BE2C (cell line): ENCODE measurements around the gene ST14.

Source experiments
- DNase-seq: peaks from one replicate; pipeline ENCODE4 v3.0.0-alpha.2; 2020
- H3K27me3 ChIP-seq: fragments of 250-450 bp; sonication (Bioruptor Pico); 2 replicates; pipeline ENCODE4 v1.5.1; 2020; ENCODE audit warnings: mild to moderate bottlenecking
- H3K36me3 ChIP-seq: fragments of 250-450 bp; sonication (Bioruptor Pico); 2 replicates; pipeline ENCODE4 v1.5.1; 2020; ENCODE audit warnings: mild to moderate bottlenecking
- H3K4me1 ChIP-seq: fragments of 250-450 bp; sonication (Bioruptor Pico); 2 replicates; pipeline ENCODE4 v1.5.1; 2020
- H3K4me3 ChIP-seq: 2 replicates; pipeline ENCODE4 v1.5.1; 2011; ENCODE audit warnings: low read depth, low read length
- H3K9me3 ChIP-seq: fragments of 250-450 bp; sonication (Bioruptor Pico); 2 replicates; pipeline ENCODE4 v1.5.1; 2020
- CTCF ChIP-seq: IDR thresholded peaks from 2 replicates; pipeline ENCODE4 v1.5.1; 2012; ENCODE audit warnings: mild to moderate bottlenecking, low read depth, low read length

Gene ST14

GRCh38 chr11:130209128-130209932 is 49.7 kb downstream of the ST14 start:
- H3K27me3 ChIP-seq = peaks cover 22% of the 10 kb centered on the region
- TF ChIP-seq CTCF = no peak
- no peaks in the 10 kb centered on the region for H3K36me3 ChIP-seq
- peak; percentile 47 for DNase-seq
- H3K4me3 ChIP-seq = no peak overlapping the region
- no peaks in the 10 kb centered on the region for H3K4me1 ChIP-seq
- H3K9me3 ChIP-seq = no peaks in the 10 kb centered on the region

GRCh38 chr11:130209954-130210854 is 50.6 kb downstream of the ST14 start:
- Histone ChIP-seq H3K9me3 (no peaks in the 10 kb centered on the region), H3K4me3 (no peak overlapping the region), H3K27me3 (peaks cover 22% of the 10 kb centered on the region), H3K36me3 (no peaks in the 10 kb centered on the region), H3K4me1 (no peaks in the 10 kb centered on the region)
- no peak for DNase-seq
- TF ChIP-seq CTCF = no peak

- TF ChIP-seq CTCF = no peak
- H3K9me3 ChIP-seq = no peaks in the 10 kb centered on the region
- no peak for DNase-seq
- H3K4me1 ChIP-seq = no peaks in the 10 kb centered on the region
- H3K36me3 ChIP-seq = no peaks in the 10 kb centered on the region
- H3K27me3 ChIP-seq = peaks cover 22% of the 10 kb centered on the region
- no peak overlapping the region for H3K4me3 ChIP-seq
Measured at GRCh38 chr11:130211144-130211543, 51.6 kb downstream of the ST14 start.

- no peak for DNase-seq
- Histone ChIP-seq H3K27me3 (peaks cover 22% of the 10 kb centered on the region), H3K4me1 (no peaks in the 10 kb centered on the region), H3K4me3 (no peak overlapping the region), H3K36me3 (no peaks in the 10 kb centered on the region), H3K9me3 (no peaks in the 10 kb centered on the region)
- no peak for TF ChIP-seq CTCF
Measured at GRCh38 chr11:130211781-130212401, 52.3 kb downstream of the ST14 start.

- Histone ChIP-seq H3K9me3 (no peaks in the 10 kb centered on the region), H3K4me3 (no peak overlapping the region), H3K27me3 (peaks cover 22% of the 10 kb centered on the region), H3K4me1 (no peaks in the 10 kb centered on the region), H3K36me3 (no peaks in the 10 kb centered on the region)
- TF ChIP-seq CTCF = no peak
- no peak for DNase-seq
Measured at GRCh38 chr11:130212431-130212961, 52.9 kb downstream of the ST14 start.
